GM12878 (cell line): ENCODE measurements around the gene VAC14. TPM values are rescaled to one million over a fixed set of nuclear protein-coding genes. Genes with fewer than 3 reads are reported as not detected.

Source experiments
- ATAC-seq: fragments of 200-7000 bp; cut with Tn5 transposase; 3 replicates; pipeline ENCODE4 v1.9.1; 2020; ENCODE audit warnings: mild to moderate bottlenecking, moderate library complexity
- BruUV-seq: library from RNA; stranded (reverse); fragments of 400-500 nt; replicated peaks from 2 replicates; lab custom pipeline; 2021; lab: Mats Ljungman, UMichigan
- CTCF ChIA-PET: fragments of 300-600 bp; sonication (Branson Sonifier 250); formaldehyde crosslinking; extraction: SDS; loops from one replicate; lab custom pipeline; 2021; ENCODE audit warnings: inconsistent platforms; lab: Yijun Ruan, JAX
- POLR2A ChIA-PET: fragments of 350-600 bp; formaldehyde crosslinking; extraction: SDS; loops from one replicate; lab custom pipeline; 2021; ENCODE audit warnings: inconsistent platforms; lab: Charles Lee
- RAD21 ChIA-PET: fragments of 300-600 bp; sonication (Branson Sonifier 250); formaldehyde crosslinking; loops from one replicate; lab custom pipeline; 2023; ENCODE audit warnings: antibody characterized with exemption; ENCODE audit not compliant: unreplicated experiment; lab: Charles Lee
- SMC1A ChIA-PET: fragments of 300-600 bp; sonication (Branson Sonifier 250); formaldehyde crosslinking; loops from one replicate; lab custom pipeline; 2023; ENCODE audit not compliant: unreplicated experiment, uncharacterized antibody; lab: Charles Lee
- DNase-seq: peaks from one replicate; pipeline ENCODE4 v3.0.0-alpha.2; 2011; ENCODE audit warnings: low read depth, low spot score
- FAIRE-seq: peaks from 3 replicates; lab custom pipeline; 2011; peaks lifted over from hg19 to GRCh38; lab: Jason Lieb, UNC
- H2AFZ ChIP-seq: 2 replicates; pipeline ENCODE4 v1.6.0; 2011; ENCODE audit warnings: low read depth, low read length, control low read depth; ENCODE audit not compliant: control insufficient read depth
- H3K27ac ChIP-seq: 2 replicates; pipeline ENCODE4 v1.5.1; 2011; ENCODE audit warnings: control low read depth; ENCODE audit not compliant: control insufficient read depth, insufficient read depth
- H3K27me3 ChIP-seq, 2 experiments: replicated peaks in 1 of 2; 2 replicates each; pipeline versions ENCODE4 v1.6.0 to v1.6.1; 2011; ENCODE audit warnings: low read length in 1 of 2; ENCODE audit not compliant: control insufficient read depth in 2 of 2, insufficient read depth in 2 of 2
- H3K36me3 ChIP-seq, 2 experiments: 2 replicates each; pipeline ENCODE4 v1.5.1; 2011; ENCODE audit warnings: low read length in 1 of 2; ENCODE audit not compliant: control insufficient read depth in 2 of 2, insufficient read depth in 2 of 2
- H3K4me1 ChIP-seq: 2 replicates; pipeline ENCODE4 v1.6.1; 2011; ENCODE audit warnings: mild to moderate bottlenecking, low read length, moderate library complexity, mixed read lengths; ENCODE audit not compliant: control insufficient read depth, insufficient read depth
- H3K4me2 ChIP-seq: 2 replicates; pipeline ENCODE4 v1.6.0; 2011; ENCODE audit warnings: control low read depth; ENCODE audit not compliant: control insufficient read depth, insufficient read depth
- H3K4me3 ChIP-seq: fragments of 200-600 bp; sonication (generic); 2 replicates; pipeline ENCODE4 v1.5.1; 2016
- H3K79me2 ChIP-seq: 2 replicates; pipeline ENCODE4 v1.6.0; 2011; ENCODE audit warnings: low read length; ENCODE audit not compliant: control insufficient read depth, insufficient read depth
- H3K9ac ChIP-seq: 2 replicates; pipeline ENCODE4 v1.8.0; 2011; ENCODE audit warnings: low read length, control low read depth, mixed read lengths; ENCODE audit not compliant: control insufficient read depth, insufficient read depth
- H3K9me3 ChIP-seq: replicated peaks from 3 replicates; pipeline ENCODE4 v1.5.1; 2011; ENCODE audit warnings: mild to moderate bottlenecking, low read length; ENCODE audit not compliant: control insufficient read depth, insufficient read depth
- H4K20me1 ChIP-seq: 2 replicates; pipeline ENCODE4 v1.6.0; 2011; ENCODE audit not compliant: control insufficient read depth, insufficient read depth
- ESRRA ChIP-seq: IDR thresholded peaks from 2 replicates; pipeline ENCODE4 v1.6.1; 2012; ENCODE audit warnings: mild to moderate bottlenecking, low read length, improper control_type of control experiment
- FOS ChIP-seq: IDR thresholded peaks from 3 replicates; pipeline ENCODE4 v1.6.1; 2011; ENCODE audit warnings: borderline replicate concordance; ENCODE audit not compliant: insufficient read length; ENCODE audit errors: extremely low read depth
- NR2C2 ChIP-seq: IDR thresholded peaks from 2 replicates; pipeline ENCODE4 v1.6.1; 2011; ENCODE audit warnings: borderline replicate concordance, low read depth; ENCODE audit not compliant: control insufficient read depth, insufficient read length
- WGBS: methylation state at CpG from one replicate; pipeline ENCODE4 v1.1.6; 2016; ENCODE audit warnings: low lambda C conversion rate; ENCODE audit not compliant: insufficient replicate concordance, insufficient coverage; ENCODE audit errors: missing lambda C conversion rate; 5-methylcytosine and 5-hydroxymethylcytosine counted together
- in situ Hi-C: fragments of 300-500 bp; cut with MboI; formaldehyde crosslinking; loops from 9 replicates; pipeline ENCODE4 v1.14.3; 2018; ENCODE audit warnings: mixed read lengths
- intact Hi-C: fragments of 100-400 bp; cut with micrococcal nuclease; formaldehyde crosslinking; loops from one replicate; pipeline ENCODE4 v1.14.2; 2022; ENCODE audit not compliant: unreplicated experiment
- polyA plus RNA-seq, 11 experiments: library from polyadenylated mRNA; depleted of rRNA in 4 of 11; unstranded in 6 of 11; stranded (reverse) in 5 of 11; fragments of >200 nt; fragmentation: Nextera tagmentation in 4 of 11; fragmentation: Illumina TruSeq in 1 of 11; extraction: Ambion mirVana in 4 of 11; extraction: Trizol in 1 of 11; gene quantifications; 1 replicate in 1 of 11; 2 replicates in 10 of 11; pipeline versions ENCODE4 v1.2.1 to v1.2.3, GENCODE V29; 2011 to 2016; ENCODE audit warnings: inconsistent platforms in 2 of 11, missing spikeins in 2 of 11, low read depth in 1 of 11
- total RNA-seq, 4 experiments: library from RNA; depleted of rRNA in 3 of 4; stranded (reverse); fragments of >200 nt in 3 of 4; fragmentation: Illumina TruSeq in 1 of 4; extraction: Trizol in 1 of 4; gene quantifications; 2 replicates each; pipeline versions ENCODE4 v1.2.1 to v1.2.3, GENCODE V29; 2013 to 2021
- TF ChIP-seq, protein P1 (sequence below): fragments of 450-650 bp; IDR thresholded peaks from 2 replicates; pipeline ENCODE4 v1.6.1; 2018; ENCODE audit warnings: borderline replicate concordance, mild to moderate bottlenecking; ENCODE audit not compliant: partially characterized antibody
- TF ChIP-seq, protein P2 (sequence below): IDR thresholded peaks from 2 replicates; pipeline ENCODE4 v1.6.1; 2011; ENCODE audit warnings: borderline replicate concordance, low read depth, mild to moderate bottlenecking, moderate library complexity, low read length; ENCODE audit not compliant: insufficient read depth, poor library complexity, severe bottlenecking
- TF ChIP-seq, protein P3 (sequence below): fragments of 150-350 bp; IDR thresholded peaks from 2 replicates; pipeline ENCODE4 v1.6.1; 2016; ENCODE audit warnings: low read depth, low read length

The VAC14 gene
- total and polyA plus RNA-seq, 10 of the 15 experiments (the other 5 are each of a cell fraction or from before 2014, with no cell fraction given): 1.3 to 45.5 (median 25.5) TPM

DNA sequence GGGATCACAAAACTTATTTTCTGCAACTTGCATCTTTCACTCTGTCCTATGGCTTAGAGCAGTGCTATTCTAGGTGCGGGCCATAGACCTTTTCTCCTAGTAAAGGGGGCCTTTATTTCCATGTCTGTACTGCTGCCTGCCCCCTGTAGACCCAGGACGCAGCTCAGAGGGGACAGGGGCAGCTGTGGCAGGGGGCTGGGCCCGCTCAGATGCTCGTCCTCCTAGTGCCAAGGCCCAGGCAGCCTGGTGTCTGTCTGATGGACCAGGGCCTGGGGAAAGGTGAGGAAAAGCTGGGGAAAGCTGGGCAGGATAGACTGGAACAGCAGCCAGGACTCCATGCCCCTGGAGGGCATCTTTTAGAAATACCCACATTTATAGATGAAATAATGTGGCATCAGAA, 25.6 kb downstream of the VAC14 start:
- CTCF ChIA-PET: no interaction called here
- Histone ChIP-seq H3K36me3 (peaks cover 6 to 20% of the 10 kb centered on the region in 2 experiments), H3K4me3 (no peak overlapping the region), H2AFZ (no peak overlapping the region), H3K9ac (no peak overlapping the region), H3K27me3 (no peaks in the 10 kb centered on the region), H3K9me3 (no peaks in the 10 kb centered on the region), H4K20me1 (no peaks in the 10 kb centered on the region), H3K79me2 (no peaks in the 10 kb centered on the region), H3K27ac (no peak overlapping the region), H3K4me1 (no peaks in the 10 kb centered on the region), H3K4me2 (no peak overlapping the region)
- SMC1A ChIA-PET: interaction anchor here (1.7 kb wide), 1 partner anchor 8 kb away, joined by 3 read pairs; no protein-coding TSS in a partner anchor
- TF ChIP-seq NR2C2 (no peak), FOS (no peak), ESRRA (no peak)
- TF ChIP-seq, protein P1, sequence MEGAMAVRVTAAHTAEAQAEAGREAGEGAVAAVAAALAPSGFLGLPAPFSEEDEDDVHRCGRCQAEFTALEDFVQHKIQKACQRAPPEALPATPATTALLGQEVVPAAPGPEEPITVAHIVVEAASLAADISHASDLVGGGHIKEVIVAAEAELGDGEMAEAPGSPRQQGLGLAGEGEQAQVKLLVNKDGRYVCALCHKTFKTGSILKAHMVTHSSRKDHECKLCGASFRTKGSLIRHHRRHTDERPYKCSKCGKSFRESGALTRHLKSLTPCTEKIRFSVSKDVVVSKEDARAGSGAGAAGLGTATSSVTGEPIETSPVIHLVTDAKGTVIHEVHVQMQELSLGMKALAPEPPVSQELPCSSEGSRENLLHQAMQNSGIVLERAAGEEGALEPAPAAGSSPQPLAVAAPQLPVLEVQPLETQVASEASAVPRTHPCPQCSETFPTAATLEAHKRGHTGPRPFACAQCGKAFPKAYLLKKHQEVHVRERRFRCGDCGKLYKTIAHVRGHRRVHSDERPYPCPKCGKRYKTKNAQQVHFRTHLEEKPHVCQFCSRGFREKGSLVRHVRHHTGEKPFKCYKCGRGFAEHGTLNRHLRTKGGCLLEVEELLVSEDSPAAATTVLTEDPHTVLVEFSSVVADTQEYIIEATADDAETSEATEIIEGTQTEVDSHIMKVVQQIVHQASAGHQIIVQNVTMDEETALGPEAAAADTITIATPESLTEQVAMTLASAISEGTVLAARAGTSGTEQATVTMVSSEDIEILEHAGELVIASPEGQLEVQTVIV: no peak
- TF ChIP-seq, protein P2, sequence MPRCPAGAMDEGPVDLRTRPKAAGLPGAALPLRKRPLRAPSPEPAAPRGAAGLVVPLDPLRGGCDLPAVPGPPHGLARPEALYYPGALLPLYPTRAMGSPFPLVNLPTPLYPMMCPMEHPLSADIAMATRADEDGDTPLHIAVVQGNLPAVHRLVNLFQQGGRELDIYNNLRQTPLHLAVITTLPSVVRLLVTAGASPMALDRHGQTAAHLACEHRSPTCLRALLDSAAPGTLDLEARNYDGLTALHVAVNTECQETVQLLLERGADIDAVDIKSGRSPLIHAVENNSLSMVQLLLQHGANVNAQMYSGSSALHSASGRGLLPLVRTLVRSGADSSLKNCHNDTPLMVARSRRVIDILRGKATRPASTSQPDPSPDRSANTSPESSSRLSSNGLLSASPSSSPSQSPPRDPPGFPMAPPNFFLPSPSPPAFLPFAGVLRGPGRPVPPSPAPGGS: no peak
- TF ChIP-seq, protein P3, sequence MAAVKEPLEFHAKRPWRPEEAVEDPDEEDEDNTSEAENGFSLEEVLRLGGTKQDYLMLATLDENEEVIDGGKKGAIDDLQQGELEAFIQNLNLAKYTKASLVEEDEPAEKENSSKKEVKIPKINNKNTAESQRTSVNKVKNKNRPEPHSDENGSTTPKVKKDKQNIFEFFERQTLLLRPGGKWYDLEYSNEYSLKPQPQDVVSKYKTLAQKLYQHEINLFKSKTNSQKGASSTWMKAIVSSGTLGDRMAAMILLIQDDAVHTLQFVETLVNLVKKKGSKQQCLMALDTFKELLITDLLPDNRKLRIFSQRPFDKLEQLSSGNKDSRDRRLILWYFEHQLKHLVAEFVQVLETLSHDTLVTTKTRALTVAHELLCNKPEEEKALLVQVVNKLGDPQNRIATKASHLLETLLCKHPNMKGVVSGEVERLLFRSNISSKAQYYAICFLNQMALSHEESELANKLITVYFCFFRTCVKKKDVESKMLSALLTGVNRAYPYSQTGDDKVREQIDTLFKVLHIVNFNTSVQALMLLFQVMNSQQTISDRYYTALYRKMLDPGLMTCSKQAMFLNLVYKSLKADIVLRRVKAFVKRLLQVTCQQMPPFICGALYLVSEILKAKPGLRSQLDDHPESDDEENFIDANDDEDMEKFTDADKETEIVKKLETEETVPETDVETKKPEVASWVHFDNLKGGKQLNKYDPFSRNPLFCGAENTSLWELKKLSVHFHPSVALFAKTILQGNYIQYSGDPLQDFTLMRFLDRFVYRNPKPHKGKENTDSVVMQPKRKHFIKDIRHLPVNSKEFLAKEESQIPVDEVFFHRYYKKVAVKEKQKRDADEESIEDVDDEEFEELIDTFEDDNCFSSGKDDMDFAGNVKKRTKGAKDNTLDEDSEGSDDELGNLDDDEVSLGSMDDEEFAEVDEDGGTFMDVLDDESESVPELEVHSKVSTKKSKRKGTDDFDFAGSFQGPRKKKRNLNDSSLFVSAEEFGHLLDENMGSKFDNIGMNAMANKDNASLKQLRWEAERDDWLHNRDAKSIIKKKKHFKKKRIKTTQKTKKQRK: no peak
- in situ Hi-C loops (no loop called here), intact Hi-C loops (loop anchor here (10.0 kb wide), 1 partner anchor 181 kb away; no protein-coding TSS in a partner anchor)
- ATAC-seq: no peak
- DNase-seq: no peak
- no TSS peak for BruUV-seq
- POLR2A ChIA-PET: no interaction called here
- WGBS: 97% methylated on average over 4 of the region's 4 CpGs
- RAD21 ChIA-PET: no interaction called here
- no peak for FAIRE-seq
